HL-60 (cell line): ENCODE results near the gene COPS9.

Experiments
- DNase-seq, 2 experiments: peaks; one replicate each; pipeline ENCODE4 v3.0.0-alpha.2; 2010 to 2020; ENCODE audit warnings: low read depth in 1 of 2, low spot score in 1 of 2
- H3K27ac ChIP-seq: fragments of 250-450 bp; sonication (Bioruptor Pico); replicated peaks from 2 replicates; pipeline ENCODE4 v1.5.1; 2020; ENCODE audit warnings: mild to moderate bottlenecking, moderate library complexity
- H3K27me3 ChIP-seq: fragments of 250-450 bp; sonication (Bioruptor Pico); 2 replicates; pipeline ENCODE4 v1.5.1; 2021; ENCODE audit warnings: mild to moderate bottlenecking, moderate library complexity; ENCODE audit not compliant: insufficient read depth, poor library complexity, severe bottlenecking
- H3K4me3 ChIP-seq: replicated peaks from 2 replicates; pipeline ENCODE4 v1.5.1; 2011; ENCODE audit warnings: mild to moderate bottlenecking, control low read depth, low read length; ENCODE audit not compliant: insufficient read depth
- GABPA ChIP-seq: IDR thresholded peaks from 2 replicates; pipeline ENCODE4 v1.6.1; 2012; ENCODE audit warnings: low read depth
- POLR2AphosphoS5 ChIP-seq: IDR thresholded peaks from 2 replicates; pipeline ENCODE4 v1.6.1; 2012; ENCODE audit warnings: low read depth
- SPI1 ChIP-seq: IDR thresholded peaks from 2 replicates; pipeline ENCODE4 v1.6.1; 2012; ENCODE audit warnings: low read depth, mild to moderate bottlenecking, borderline replicate concordance
- TF ChIP-seq, protein P1 (sequence below): IDR thresholded peaks from 2 replicates; pipeline ENCODE4 v1.6.1; 2012; ENCODE audit warnings: low read depth; ENCODE audit not compliant: insufficient replicate concordance
- TF ChIP-seq, protein P2 (sequence below): IDR thresholded peaks from one replicate; pipeline ENCODE4 v1.5.1; 2011; ENCODE audit warnings: low read length, control low read depth, inconsistent platforms; ENCODE audit not compliant: insufficient read depth

Gene COPS9

DNA sequence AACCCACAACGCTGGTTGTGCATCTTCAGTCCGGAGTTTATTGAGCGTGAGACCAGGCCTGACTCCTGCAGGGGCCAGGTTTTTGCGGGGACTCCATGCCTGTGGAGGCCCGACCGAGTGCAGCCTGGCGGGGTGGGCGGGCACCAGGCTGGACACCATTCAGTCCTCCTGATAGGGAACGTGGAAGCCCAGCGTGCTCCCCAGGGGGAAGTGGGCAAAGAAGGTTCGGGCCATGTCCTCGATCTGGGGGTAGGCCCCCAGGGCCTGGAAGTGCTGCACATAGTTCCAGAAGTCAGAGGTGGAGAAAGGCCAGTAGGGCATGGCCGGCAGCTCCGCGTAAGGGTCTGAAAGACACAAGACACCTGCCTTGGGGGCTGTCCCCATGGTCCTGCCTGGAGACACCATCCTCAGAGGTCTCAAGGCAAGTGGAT lies 2.9 kb upstream of the COPS9 start:
- TF ChIP-seq, protein P1, sequence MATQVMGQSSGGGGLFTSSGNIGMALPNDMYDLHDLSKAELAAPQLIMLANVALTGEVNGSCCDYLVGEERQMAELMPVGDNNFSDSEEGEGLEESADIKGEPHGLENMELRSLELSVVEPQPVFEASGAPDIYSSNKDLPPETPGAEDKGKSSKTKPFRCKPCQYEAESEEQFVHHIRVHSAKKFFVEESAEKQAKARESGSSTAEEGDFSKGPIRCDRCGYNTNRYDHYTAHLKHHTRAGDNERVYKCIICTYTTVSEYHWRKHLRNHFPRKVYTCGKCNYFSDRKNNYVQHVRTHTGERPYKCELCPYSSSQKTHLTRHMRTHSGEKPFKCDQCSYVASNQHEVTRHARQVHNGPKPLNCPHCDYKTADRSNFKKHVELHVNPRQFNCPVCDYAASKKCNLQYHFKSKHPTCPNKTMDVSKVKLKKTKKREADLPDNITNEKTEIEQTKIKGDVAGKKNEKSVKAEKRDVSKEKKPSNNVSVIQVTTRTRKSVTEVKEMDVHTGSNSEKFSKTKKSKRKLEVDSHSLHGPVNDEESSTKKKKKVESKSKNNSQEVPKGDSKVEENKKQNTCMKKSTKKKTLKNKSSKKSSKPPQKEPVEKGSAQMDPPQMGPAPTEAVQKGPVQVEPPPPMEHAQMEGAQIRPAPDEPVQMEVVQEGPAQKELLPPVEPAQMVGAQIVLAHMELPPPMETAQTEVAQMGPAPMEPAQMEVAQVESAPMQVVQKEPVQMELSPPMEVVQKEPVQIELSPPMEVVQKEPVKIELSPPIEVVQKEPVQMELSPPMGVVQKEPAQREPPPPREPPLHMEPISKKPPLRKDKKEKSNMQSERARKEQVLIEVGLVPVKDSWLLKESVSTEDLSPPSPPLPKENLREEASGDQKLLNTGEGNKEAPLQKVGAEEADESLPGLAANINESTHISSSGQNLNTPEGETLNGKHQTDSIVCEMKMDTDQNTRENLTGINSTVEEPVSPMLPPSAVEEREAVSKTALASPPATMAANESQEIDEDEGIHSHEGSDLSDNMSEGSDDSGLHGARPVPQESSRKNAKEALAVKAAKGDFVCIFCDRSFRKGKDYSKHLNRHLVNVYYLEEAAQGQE = no peak
- TF ChIP-seq SPI1 = no peak
- TF ChIP-seq POLR2AphosphoS5 = no peak
- TF ChIP-seq, protein P2, sequence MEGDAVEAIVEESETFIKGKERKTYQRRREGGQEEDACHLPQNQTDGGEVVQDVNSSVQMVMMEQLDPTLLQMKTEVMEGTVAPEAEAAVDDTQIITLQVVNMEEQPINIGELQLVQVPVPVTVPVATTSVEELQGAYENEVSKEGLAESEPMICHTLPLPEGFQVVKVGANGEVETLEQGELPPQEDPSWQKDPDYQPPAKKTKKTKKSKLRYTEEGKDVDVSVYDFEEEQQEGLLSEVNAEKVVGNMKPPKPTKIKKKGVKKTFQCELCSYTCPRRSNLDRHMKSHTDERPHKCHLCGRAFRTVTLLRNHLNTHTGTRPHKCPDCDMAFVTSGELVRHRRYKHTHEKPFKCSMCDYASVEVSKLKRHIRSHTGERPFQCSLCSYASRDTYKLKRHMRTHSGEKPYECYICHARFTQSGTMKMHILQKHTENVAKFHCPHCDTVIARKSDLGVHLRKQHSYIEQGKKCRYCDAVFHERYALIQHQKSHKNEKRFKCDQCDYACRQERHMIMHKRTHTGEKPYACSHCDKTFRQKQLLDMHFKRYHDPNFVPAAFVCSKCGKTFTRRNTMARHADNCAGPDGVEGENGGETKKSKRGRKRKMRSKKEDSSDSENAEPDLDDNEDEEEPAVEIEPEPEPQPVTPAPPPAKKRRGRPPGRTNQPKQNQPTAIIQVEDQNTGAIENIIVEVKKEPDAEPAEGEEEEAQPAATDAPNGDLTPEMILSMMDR = no peak
- TF ChIP-seq GABPA = no peak
- Histone ChIP-seq H3K27ac (no peak overlapping the region), H3K4me3 (no peak overlapping the region), H3K27me3 (no peaks in the 10 kb centered on the region)
- DNase-seq = no peak

DNA sequence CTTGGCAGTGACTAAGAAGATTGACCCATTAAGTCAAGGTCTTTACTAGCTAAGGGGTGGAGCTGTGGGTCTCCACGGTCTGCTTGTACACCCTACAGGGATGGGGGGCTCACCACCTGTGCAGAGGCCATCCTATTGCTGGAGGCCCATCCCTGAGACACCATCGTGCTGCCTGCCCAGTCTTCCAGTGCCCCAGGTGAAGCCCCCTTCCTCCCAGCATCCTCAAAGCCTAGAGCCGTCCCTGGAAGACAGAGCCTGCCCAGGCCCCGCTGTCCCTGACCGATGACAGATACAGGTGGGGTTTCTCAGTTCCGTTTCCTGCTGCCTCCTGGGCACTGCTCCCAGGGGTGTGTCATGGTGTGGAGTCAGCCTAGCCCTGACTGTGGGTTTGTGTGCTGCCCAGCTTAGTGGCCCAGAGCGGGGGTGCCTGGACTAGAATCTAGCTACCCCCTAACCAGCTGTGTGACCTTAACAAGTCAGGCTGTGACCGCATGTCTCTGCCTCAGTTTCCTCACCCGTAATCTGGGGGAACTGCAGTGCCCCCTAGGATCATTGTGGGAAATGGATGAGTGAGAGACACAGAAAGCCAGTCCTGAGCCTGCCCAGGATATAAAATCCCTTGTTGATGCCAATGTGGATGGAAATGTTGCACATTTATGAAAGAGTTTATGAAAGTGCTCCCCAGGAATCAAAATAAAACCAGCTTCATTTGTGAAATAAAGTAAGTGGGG lies 2.3 kb upstream of the COPS9 start:
- TF ChIP-seq, protein P2 = no peak
- TF ChIP-seq, protein P1 = no peak
- TF ChIP-seq SPI1 (no peak), GABPA (no peak), POLR2AphosphoS5 (no peak)
- no peak overlapping the region for H3K27ac ChIP-seq
- no peaks in the 10 kb centered on the region for H3K27me3 ChIP-seq
- no peak for DNase-seq
- H3K4me3 ChIP-seq = no peak overlapping the region

DNA sequence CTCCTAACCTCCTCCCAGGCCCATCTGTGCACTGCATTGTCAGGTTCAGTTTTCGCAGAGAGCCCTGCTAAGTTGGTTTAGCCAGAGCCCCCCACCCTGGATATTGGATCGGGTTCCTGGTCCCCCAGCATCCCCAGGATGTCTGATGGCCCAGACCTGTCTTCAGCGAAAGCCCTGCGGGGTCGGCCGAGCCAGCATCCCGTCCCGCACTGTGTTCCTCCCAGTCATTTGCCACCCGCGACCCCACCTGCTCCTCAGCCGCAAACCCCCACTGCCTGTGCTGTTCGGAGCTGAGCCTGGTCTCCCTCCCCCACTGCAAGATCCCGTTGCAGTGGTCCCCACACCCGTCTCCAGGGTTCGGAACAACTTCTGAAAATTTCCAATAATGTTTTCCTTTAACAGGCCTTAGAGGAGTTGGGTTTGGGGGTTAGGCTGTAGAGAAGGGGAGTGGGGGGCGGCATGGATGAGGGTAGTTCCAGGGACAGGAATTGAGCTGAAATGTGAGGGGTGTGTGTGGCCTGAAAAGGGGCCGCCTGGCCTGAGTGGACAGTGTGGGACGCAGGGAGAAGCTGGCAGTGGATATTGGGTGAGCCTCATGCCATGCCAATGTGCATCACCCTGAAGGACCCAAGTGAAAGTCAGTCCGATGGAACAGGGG lies 1.6 kb upstream of the COPS9 start:
- DNase-seq = no peak
- H3K27ac ChIP-seq = no peak overlapping the region

More for the DNA sequence above, 1.6 kb upstream of the COPS9 start:
- Histone ChIP-seq H3K27me3 (no peaks in the 10 kb centered on the region), H3K4me3 (no peak overlapping the region)
- TF ChIP-seq, protein P2 = no peak
- TF ChIP-seq GABPA (no peak), POLR2AphosphoS5 (no peak), SPI1 (no peak)
- TF ChIP-seq, protein P1 = no peak
